HG03108 (cell line): ENCODE results near the gene HOXC13.

Experiments
- ATAC-seq: cut with Tn5 transposase; IDR thresholded peaks from one replicate; pipeline ENCODE4 v1.9.1; 2021; ENCODE audit warnings: moderate library complexity; ENCODE audit not compliant: unreplicated experiment

HOXC13 gene

GRCh38 chr12:53980104-53980801 is 41.6 kb downstream of the HOXC13 start:
- ATAC-seq, result no peak

GRCh38 chr12:53980802-53981496 is 42.3 kb downstream of the HOXC13 start:
- ATAC-seq, result no peak

GRCh38 chr12:53981634-53982565 is 43.3 kb downstream of the HOXC13 start:
- no peak for ATAC-seq

- ATAC-seq, result no peak
Observed at GRCh38 chr12:53982648-53983567, 44.3 kb downstream of the HOXC13 start.

- ATAC-seq, result no peak
Observed at GRCh38 chr12:53983568-53983949, 44.9 kb downstream of the HOXC13 start.

- no peak for ATAC-seq
Observed at GRCh38 chr12:53983950-53984572, 45.4 kb downstream of the HOXC13 start.

- ATAC-seq, result no peak
Observed at GRCh38 chr12:53984901-53985691, 46.5 kb downstream of the HOXC13 start, which contains the start of gene HOXC10. HOXC10 (plus strand) TSS chr12:53985146; CDS start chr12:53985260, 114 bp downstream.

GRCh38 chr12:53985692-53985993 is 47.0 kb downstream of the HOXC13 start:
- no peak for ATAC-seq

- ATAC-seq, result no peak
Observed at GRCh38 chr12:53985994-53986685, 47.5 kb downstream of the HOXC13 start.

- ATAC-seq, result no peak
Observed at GRCh38 chr12:53986686-53987483, 48.3 kb downstream of the HOXC13 start.

- no peak for ATAC-seq
Observed at GRCh38 chr12:53987787-53988230, 49.2 kb downstream of the HOXC13 start.

- ATAC-seq, result no peak
Observed at GRCh38 chr12:53988541-53989226, 50.1 kb downstream of the HOXC13 start.

- ATAC-seq, result no peak
Observed at GRCh38 chr12:53989227-53990113, 50.8 kb downstream of the HOXC13 start.

GRCh38 chr12:53990311-53991076 is 51.9 kb downstream of the HOXC13 start:
- ATAC-seq, result no peak

GRCh38 chr12:53991077-53991460 is 52.4 kb downstream of the HOXC13 start:
- no peak for ATAC-seq
